ENCODE data around the gene BEND2. TPM values are rescaled to one million over a fixed set of nuclear protein-coding genes. Genes with fewer than 3 reads are reported as not detected.

BEND2 gene
- polyA plus RNA-seq, 1 of the 3 experiments (the other 2 are of a cell fraction) = not detected

DNA sequence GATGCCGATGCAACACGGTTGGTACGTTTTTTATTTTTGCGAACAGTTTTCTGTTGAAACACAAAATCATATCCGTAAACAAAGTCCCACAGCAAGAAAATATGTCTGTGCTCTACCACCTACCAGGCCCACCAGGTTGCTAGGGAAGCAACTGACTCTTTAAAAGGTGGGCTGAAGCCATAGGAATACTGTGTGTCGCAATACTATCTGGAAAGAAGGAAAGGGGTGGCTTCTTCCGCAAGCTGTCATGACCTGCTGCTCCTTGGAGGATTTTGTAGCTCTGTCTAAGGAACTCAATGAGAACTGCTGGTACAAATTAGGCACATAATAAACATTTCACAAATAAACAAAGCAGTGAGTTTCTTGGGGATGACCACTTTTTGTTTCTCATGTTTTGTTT, 46.5 kb downstream of the BEND2 start:
- no peaks in the 10 kb centered on the region for H3K36me3 ChIP-seq (replicated peaks in 1 of 2; ENCODE audit: control insufficient read depth in 1 of 2, insufficient read depth in 2 of 2, low read length in 1 of 2)
- ChIA-PET POLR2A (no interaction called here), CTCF (interaction anchor here (1.1 kb wide), 1 partner anchor 362 kb away, joined by 3 read pairs; no protein-coding TSS in a partner anchor)
- no peaks in the 10 kb centered on the region for H3K9me3 ChIP-seq
- no peak overlapping the region for H3K27ac ChIP-seq (ENCODE audit: low read depth in 2 of 2, low read length in 1 of 2)
- no peaks in the 10 kb centered on the region for H3K4me1 ChIP-seq (ENCODE audit: control insufficient read depth in 1 of 2, insufficient read depth in 2 of 2, low read depth in 1 of 2, low read length in 1 of 2)
- no peak overlapping the region for H3K4me3 ChIP-seq (ENCODE audit: low read depth in 2 of 2, low read length in 1 of 2)
- no peak overlapping the region for H2AFZ ChIP-seq (ENCODE audit: low read depth)
- H3K9ac ChIP-seq = no peak overlapping the region
- H3K9me2 ChIP-seq = no peaks in the 10 kb centered on the region
- H3K79me2 ChIP-seq (ENCODE audit: insufficient read depth) = no peaks in the 10 kb centered on the region
- TF ChIP-seq SIN3A (IDR thresholded peaks at IDR 0.05; ENCODE audit: borderline replicate concordance, low read depth, low read length) (no peak), GATA2 (CRISPR knock-in tag; IDR thresholded peaks at IDR 0.05) (no peak), EP300 (IDR thresholded peaks at IDR 0.05; ENCODE audit: borderline replicate concordance in 1 of 2, low read depth in 1 of 2, low read length in 1 of 2) (no peak), YY1 (IDR thresholded peaks at IDR 0.05; ENCODE audit: low read depth) (no peak), RFX5 (IDR thresholded peaks at IDR 0.05; ENCODE audit: low read length) (no peak), MEF2A (IDR thresholded peaks at IDR 0.05; ENCODE audit: borderline replicate concordance, low read depth) (no peak), MXI1 (IDR thresholded peaks at IDR 0.05; ENCODE audit: low read depth, low read length) (no peak)
- TF ChIP-seq, protein P1, sequence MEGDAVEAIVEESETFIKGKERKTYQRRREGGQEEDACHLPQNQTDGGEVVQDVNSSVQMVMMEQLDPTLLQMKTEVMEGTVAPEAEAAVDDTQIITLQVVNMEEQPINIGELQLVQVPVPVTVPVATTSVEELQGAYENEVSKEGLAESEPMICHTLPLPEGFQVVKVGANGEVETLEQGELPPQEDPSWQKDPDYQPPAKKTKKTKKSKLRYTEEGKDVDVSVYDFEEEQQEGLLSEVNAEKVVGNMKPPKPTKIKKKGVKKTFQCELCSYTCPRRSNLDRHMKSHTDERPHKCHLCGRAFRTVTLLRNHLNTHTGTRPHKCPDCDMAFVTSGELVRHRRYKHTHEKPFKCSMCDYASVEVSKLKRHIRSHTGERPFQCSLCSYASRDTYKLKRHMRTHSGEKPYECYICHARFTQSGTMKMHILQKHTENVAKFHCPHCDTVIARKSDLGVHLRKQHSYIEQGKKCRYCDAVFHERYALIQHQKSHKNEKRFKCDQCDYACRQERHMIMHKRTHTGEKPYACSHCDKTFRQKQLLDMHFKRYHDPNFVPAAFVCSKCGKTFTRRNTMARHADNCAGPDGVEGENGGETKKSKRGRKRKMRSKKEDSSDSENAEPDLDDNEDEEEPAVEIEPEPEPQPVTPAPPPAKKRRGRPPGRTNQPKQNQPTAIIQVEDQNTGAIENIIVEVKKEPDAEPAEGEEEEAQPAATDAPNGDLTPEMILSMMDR (IDR thresholded peaks at IDR 0.05) = no peak
- WGBS (ENCODE audit: low lambda C conversion rate) = 43% methylated on average over 7 of the region's 7 CpGs
- no peak overlapping the region for H3K4me2 ChIP-seq
- H3K27me3 ChIP-seq (ENCODE audit: insufficient read depth) = no peaks in the 10 kb centered on the region; the same call in 1 of the 2 replicates
- DNase-seq = no peak
- H4K20me1 ChIP-seq (ENCODE audit: insufficient read depth) = no peaks in the 10 kb centered on the region
- no peaks in the 10 kb centered on the region for H3F3A ChIP-seq (replicated peaks; ENCODE audit: insufficient read depth)

- no peaks in the 10 kb centered on the region for H3K79me2 ChIP-seq (ENCODE audit: insufficient read depth)
- H3K36me3 ChIP-seq (replicated peaks in 1 of 2; ENCODE audit: control insufficient read depth in 1 of 2, insufficient read depth in 2 of 2, low read length in 1 of 2) = no peaks in the 10 kb centered on the region
- 35% methylated on average over 7 of the region's 7 CpGs for WGBS (ENCODE audit: low lambda C conversion rate)
- H3F3A ChIP-seq (replicated peaks; ENCODE audit: insufficient read depth) = no peaks in the 10 kb centered on the region
- H3K9me2 ChIP-seq = no peaks in the 10 kb centered on the region
- POLR2A ChIA-PET = no interaction called here
- H3K4me1 ChIP-seq (ENCODE audit: control insufficient read depth in 1 of 2, insufficient read depth in 2 of 2, low read depth in 1 of 2, low read length in 1 of 2) = no peaks in the 10 kb centered on the region
- no peak overlapping the region for H2AFZ ChIP-seq (ENCODE audit: low read depth)
- H3K27ac ChIP-seq (ENCODE audit: low read depth in 2 of 2, low read length in 1 of 2) = no peak overlapping the region
- H3K27me3 ChIP-seq (ENCODE audit: insufficient read depth) = no peaks in the 10 kb centered on the region; the same call in 1 of the 2 replicates
- CTCF ChIA-PET = interaction anchor here (1.1 kb wide), 1 partner anchor 361 kb away, joined by 3 read pairs; no protein-coding TSS in a partner anchor
- no peak overlapping the region for H3K9ac ChIP-seq
- DNase-seq = no peak
- H3K9me3 ChIP-seq = no peaks in the 10 kb centered on the region
- no peaks in the 10 kb centered on the region for H4K20me1 ChIP-seq (ENCODE audit: insufficient read depth)
- no peak overlapping the region for H3K4me3 ChIP-seq (ENCODE audit: low read depth in 2 of 2, low read length in 1 of 2)
- no peak for TF ChIP-seq GATA2 (CRISPR knock-in tag; IDR thresholded peaks at IDR 0.05)
- TF ChIP-seq SIN3A (IDR thresholded peaks at IDR 0.05; ENCODE audit: borderline replicate concordance, low read depth, low read length) = no peak
- TF ChIP-seq TEAD4 (IDR thresholded peaks at IDR 0.05; ENCODE audit: borderline replicate concordance, insufficient read depth) = no peak
- TF ChIP-seq RAD21 (IDR thresholded peaks at IDR 0.05; ENCODE audit: low read length) = no peak
- no peak for TF ChIP-seq NFIC (IDR thresholded peaks at IDR 0.05; ENCODE audit: borderline replicate concordance)
- TF ChIP-seq RXRA (IDR thresholded peaks at IDR 0.05; ENCODE audit: borderline replicate concordance, low read depth) = no peak
- no peak overlapping the region for H3K4me2 ChIP-seq
Measured at GRCh38 chrX:18173494-18174180, 47.0 kb downstream of the BEND2 start.

All from SK-N-SH (cell line).